IMR-90 (cell line): ENCODE measurements around the gene RPL36. TPM values are rescaled to one million over a fixed set of nuclear protein-coding genes. Genes with fewer than 3 reads are reported as not detected.
A peak's percentile ranks its signal among the peaks of the same experiment; 100 is the strongest.

Experiments used
- ATAC-seq: fragments of 200-7000 bp; cut with Tn5 transposase; 2 replicates; pipeline ENCODE4 v1.9.1; 2020; ENCODE audit warnings: low read depth, mild to moderate bottlenecking, moderate library complexity
- BruUV-seq: library from RNA; stranded (reverse); fragments of 400-500 nt; replicated peaks from 2 replicates; lab custom pipeline; 2021; lab: Mats Ljungman, UMichigan
- CTCF ChIA-PET: fragments of 300-600 bp; formaldehyde crosslinking; extraction: SDS; loops from one replicate; lab custom pipeline; 2021; ENCODE audit warnings: antibody characterized with exemption; lab: Yijun Ruan, JAX
- POLR2A ChIA-PET: fragments of 300-600 bp; sonication (Branson Sonifier 250); formaldehyde crosslinking; loops from one replicate; lab custom pipeline; 2022; ENCODE audit warnings: antibody characterized with exemption; ENCODE audit not compliant: unreplicated experiment; lab: Charles Lee
- DNase-seq: peaks from one replicate; pipeline ENCODE4 v3.0.0; 2013
- H2AFZ ChIP-seq: replicated peaks from 2 replicates; pipeline ENCODE3; 2013; ENCODE audit warnings: low read length, mild to moderate bottlenecking; ENCODE audit not compliant: poor library complexity
- H2AK5ac ChIP-seq: 2 replicates; pipeline ENCODE4 v1.6.1; 2013; ENCODE audit warnings: low read depth, low read length, inconsistent platforms
- H2AK9ac ChIP-seq: replicated peaks from 2 replicates; pipeline ENCODE3; 2013; ENCODE audit warnings: mild to moderate bottlenecking, low read depth, low read length, moderate library complexity; ENCODE audit not compliant: poor library complexity
- H2BK120ac ChIP-seq: 2 replicates; pipeline ENCODE4 v1.6.1; 2013; ENCODE audit warnings: low read depth, low read length, inconsistent platforms
- H2BK15ac ChIP-seq: 3 replicates; pipeline ENCODE4 v1.6.1; 2013; ENCODE audit warnings: low read depth, low read length, inconsistent platforms
- H2BK20ac ChIP-seq: 2 replicates; pipeline ENCODE4 v1.6.1; 2013; ENCODE audit warnings: low read depth, mild to moderate bottlenecking, inconsistent platforms, low read length, moderate library complexity
- H2BK5ac ChIP-seq: 2 replicates; pipeline ENCODE4 v1.6.1; 2013; ENCODE audit warnings: mild to moderate bottlenecking, low read depth, low read length, inconsistent platforms; ENCODE audit not compliant: poor library complexity, severe bottlenecking
- H3K14ac ChIP-seq: replicated peaks from 2 replicates; pipeline ENCODE4 v1.6.1; 2013; ENCODE audit warnings: low read depth, low read length, inconsistent platforms
- H3K18ac ChIP-seq: 2 replicates; pipeline ENCODE4 v1.6.1; 2013; ENCODE audit warnings: low read depth, low read length, control low read depth
- H3K23ac ChIP-seq: 2 replicates; pipeline ENCODE4 v1.6.1; 2013; ENCODE audit warnings: low read depth, low read length, inconsistent platforms
- H3K27ac ChIP-seq: 2 replicates; pipeline ENCODE4 v1.5.1; 2013; ENCODE audit warnings: mild to moderate bottlenecking, control low read depth, low read length; ENCODE audit not compliant: insufficient read depth
- H3K27me3 ChIP-seq: 2 replicates; pipeline ENCODE4 v1.6.1; 2013; ENCODE audit warnings: low read length; ENCODE audit not compliant: control insufficient read depth, insufficient read depth
- H3K36me3 ChIP-seq: 2 replicates; pipeline ENCODE4 v1.6.1; 2013; ENCODE audit warnings: low read length, mixed read lengths; ENCODE audit not compliant: control insufficient read depth, insufficient read depth
- H3K4ac ChIP-seq: 2 replicates; pipeline ENCODE4 v1.6.1; 2013; ENCODE audit warnings: low read depth, low read length, inconsistent platforms
- H3K4me1 ChIP-seq: 2 replicates; pipeline ENCODE4 v1.6.1; 2013; ENCODE audit warnings: low read length, mixed read lengths; ENCODE audit not compliant: control insufficient read depth, insufficient read depth
- H3K4me2 ChIP-seq: 2 replicates; pipeline ENCODE4 v1.6.1; 2013; ENCODE audit warnings: low read depth, mild to moderate bottlenecking, control low read depth, low read length, moderate library complexity
- H3K4me3 ChIP-seq: 2 replicates; pipeline ENCODE4 v1.5.1; 2013; ENCODE audit warnings: low read depth, mild to moderate bottlenecking, control low read depth, low read length, moderate library complexity; ENCODE audit not compliant: insufficient read depth
- H3K56ac ChIP-seq: 2 replicates; pipeline ENCODE4 v1.6.1; 2013; ENCODE audit warnings: low read length, inconsistent platforms; ENCODE audit not compliant: insufficient read depth; ENCODE audit errors: extremely low read depth
- H3K79me1 ChIP-seq, 2 experiments: 2 replicates each; pipeline ENCODE4 v1.6.1; 2013; ENCODE audit warnings: low read length in 2 of 2, inconsistent platforms in 1 of 2, low read depth in 1 of 2
- H3K9ac ChIP-seq: 2 replicates; pipeline ENCODE4 v1.6.1; 2013; ENCODE audit warnings: low read depth, low read length, control low read depth
- H3K9me1 ChIP-seq: 2 replicates; pipeline ENCODE4 v1.6.1; 2013; ENCODE audit warnings: low read length, inconsistent platforms; ENCODE audit not compliant: insufficient read depth
- H3K9me3 ChIP-seq: 2 replicates; pipeline ENCODE4 v1.6.1; 2013; ENCODE audit warnings: low read length; ENCODE audit not compliant: control insufficient read depth, insufficient read depth
- H4K20me1 ChIP-seq: 2 replicates; pipeline ENCODE4 v1.6.1; 2013; ENCODE audit warnings: low read length, inconsistent platforms; ENCODE audit not compliant: insufficient read depth
- H4K5ac ChIP-seq: 2 replicates; pipeline ENCODE4 v1.6.1; 2013; ENCODE audit warnings: mild to moderate bottlenecking, low read depth, low read length, control low read depth
- H4K8ac ChIP-seq, 2 experiments: 2 replicates each; pipeline ENCODE4 v1.6.1; 2013; ENCODE audit warnings: low read depth in 2 of 2, low read length in 2 of 2, control low read depth in 1 of 2, inconsistent platforms in 1 of 2
- H4K91ac ChIP-seq: 2 replicates; pipeline ENCODE4 v1.6.1; 2013; ENCODE audit warnings: low read depth, low read length, inconsistent platforms; ENCODE audit not compliant: insufficient read depth
- BHLHE40 ChIP-seq: fragments of 150-350 bp; IDR thresholded peaks from 2 replicates; pipeline ENCODE4 v1.6.1; 2016; ENCODE audit warnings: mild to moderate bottlenecking, low read depth, low read length
- CEBPB ChIP-seq: IDR thresholded peaks from 2 replicates; pipeline ENCODE4 v1.6.1; 2012; ENCODE audit warnings: low read depth, low read length, improper control_type of control experiment
- CHD1 ChIP-seq: IDR thresholded peaks from 2 replicates; pipeline ENCODE4 v1.6.1; 2012; ENCODE audit warnings: low read depth, low read length, improper control_type of control experiment
- FOS ChIP-seq: fragments of 150-350 bp; IDR thresholded peaks from 2 replicates; pipeline ENCODE4 v1.6.1; 2016; ENCODE audit warnings: low read depth, low read length
- MAFK ChIP-seq: IDR thresholded peaks from 2 replicates; pipeline ENCODE4 v1.6.1; 2012; ENCODE audit warnings: low read depth, low read length, improper control_type of control experiment
- MAZ ChIP-seq: IDR thresholded peaks from 2 replicates; pipeline ENCODE4 v1.6.1; 2012; ENCODE audit warnings: low read depth, mild to moderate bottlenecking, low read length, improper control_type of control experiment, moderate library complexity, borderline replicate concordance
- MXI1 ChIP-seq: IDR thresholded peaks from 2 replicates; pipeline ENCODE4 v1.6.1; 2012; ENCODE audit warnings: low read depth, mild to moderate bottlenecking, low read length, moderate library complexity, borderline replicate concordance
- NFE2L2 ChIP-seq: fragments of 150-350 bp; IDR thresholded peaks from 2 replicates; pipeline ENCODE4 v1.6.1; 2016; ENCODE audit warnings: low read depth, mild to moderate bottlenecking, low read length
- POLR2A ChIP-seq: IDR thresholded peaks from 2 replicates; pipeline ENCODE4 v1.6.1; 2012; ENCODE audit warnings: mild to moderate bottlenecking, low read depth, low read length
- RAD21 ChIP-seq: IDR thresholded peaks from 2 replicates; pipeline ENCODE4 v1.6.1; 2012; ENCODE audit warnings: low read length, improper control_type of control experiment
- RCOR1 ChIP-seq: IDR thresholded peaks from 2 replicates; pipeline ENCODE4 v1.6.1; 2012; ENCODE audit warnings: mild to moderate bottlenecking, low read length, improper control_type of control experiment; ENCODE audit not compliant: insufficient replicate concordance
- RFX5 ChIP-seq: IDR thresholded peaks from 2 replicates; pipeline ENCODE4 v1.8.0; 2012; ENCODE audit warnings: low read depth, mild to moderate bottlenecking, low read length, moderate library complexity
- SMC3 ChIP-seq: fragments of 150-350 bp; IDR thresholded peaks from 2 replicates; pipeline ENCODE4 v1.6.1; 2016; ENCODE audit warnings: low read depth, mild to moderate bottlenecking, antibody characterized with exemption, low read length, moderate library complexity
- WGBS, 2 experiments: methylation state at CpG; one replicate each; pipeline versions ENCODE4 v1.1.5 to v1.1.7; 2013; ENCODE audit warnings: missing lambda C conversion rate in 2 of 2; ENCODE audit not compliant: insufficient read length in 1 of 2; ENCODE audit errors: extremely low coverage in 2 of 2; 5-methylcytosine and 5-hydroxymethylcytosine counted together
- dilution Hi-C: fragments of 300-500 bp; cut with HindIII; formaldehyde crosslinking; loops from one replicate; pipeline ENCODE4 v1.14.3; 2018; ENCODE audit warnings: low sequenced_read_pairs; ENCODE audit not compliant: unreplicated experiment
- in situ Hi-C: fragments of 300-500 bp; cut with MboI; formaldehyde crosslinking; loops from 3 replicates; pipeline ENCODE4 v1.14.3; 2019; ENCODE audit warnings: low sequenced_read_pairs, inconsistent platforms, mixed read lengths
- intact Hi-C: fragments of 100-400 bp; cut with micrococcal nuclease; formaldehyde crosslinking; loops from 2 replicates; pipeline ENCODE4 v1.10.0; 2022
- polyA plus RNA-seq, 3 experiments: library from polyadenylated mRNA; depleted of rRNA; stranded (reverse); fragments of >200 nt; gene quantifications; 2 replicates each; pipeline ENCODE4 v1.2.3, GENCODE V29; 2012; ENCODE audit warnings: low replicate concordance in 1 of 3
- total RNA-seq: library from RNA; depleted of rRNA; stranded (reverse); fragments of >200 nt; gene quantifications from 2 replicates; pipeline ENCODE4 v1.2.3, GENCODE V29; 2012
- TF ChIP-seq, protein P1 (sequence below): fragments of 150-350 bp; IDR thresholded peaks from 2 replicates; pipeline ENCODE4 v1.6.1; 2017; ENCODE audit warnings: mild to moderate bottlenecking, antibody characterized with exemption, low read length, low read depth
- TF ChIP-seq, protein P2 (sequence below): fragments of 150-350 bp; IDR thresholded peaks from 2 replicates; pipeline ENCODE4 v1.6.1; 2016; ENCODE audit warnings: low read depth, mild to moderate bottlenecking, low read length, moderate library complexity, borderline replicate concordance

Gene RPL36
- total and polyA plus RNA-seq, 2 of the 4 experiments (the other 2 are of a cell fraction) = 232 to 757 TPM

- dilution Hi-C loops = no loop called here
- peak within 1 kb of the TSS; percentile 81 for H3K27ac ChIP-seq
- TF ChIP-seq BHLHE40 = peak; percentile 99
- no peak for TF ChIP-seq MAFK
- peak; percentile 32; the same call in 1 of the 2 replicates for TF ChIP-seq FOS
- no peak for TF ChIP-seq NFE2L2
- peak; percentile 45; the same call in 1 of the 2 replicates for TF ChIP-seq MAZ
- TF ChIP-seq RCOR1 = no peak
- TF ChIP-seq MXI1 = peak; percentile 98
- TF ChIP-seq, protein P1, sequence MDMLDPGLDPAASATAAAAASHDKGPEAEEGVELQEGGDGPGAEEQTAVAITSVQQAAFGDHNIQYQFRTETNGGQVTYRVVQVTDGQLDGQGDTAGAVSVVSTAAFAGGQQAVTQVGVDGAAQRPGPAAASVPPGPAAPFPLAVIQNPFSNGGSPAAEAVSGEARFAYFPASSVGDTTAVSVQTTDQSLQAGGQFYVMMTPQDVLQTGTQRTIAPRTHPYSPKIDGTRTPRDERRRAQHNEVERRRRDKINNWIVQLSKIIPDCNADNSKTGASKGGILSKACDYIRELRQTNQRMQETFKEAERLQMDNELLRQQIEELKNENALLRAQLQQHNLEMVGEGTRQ = peak; percentile 98
- 0 out of 2 replicates have a peak, but pooled peaks have one; percentile 22 for TF ChIP-seq CEBPB
- TF ChIP-seq, protein P2, sequence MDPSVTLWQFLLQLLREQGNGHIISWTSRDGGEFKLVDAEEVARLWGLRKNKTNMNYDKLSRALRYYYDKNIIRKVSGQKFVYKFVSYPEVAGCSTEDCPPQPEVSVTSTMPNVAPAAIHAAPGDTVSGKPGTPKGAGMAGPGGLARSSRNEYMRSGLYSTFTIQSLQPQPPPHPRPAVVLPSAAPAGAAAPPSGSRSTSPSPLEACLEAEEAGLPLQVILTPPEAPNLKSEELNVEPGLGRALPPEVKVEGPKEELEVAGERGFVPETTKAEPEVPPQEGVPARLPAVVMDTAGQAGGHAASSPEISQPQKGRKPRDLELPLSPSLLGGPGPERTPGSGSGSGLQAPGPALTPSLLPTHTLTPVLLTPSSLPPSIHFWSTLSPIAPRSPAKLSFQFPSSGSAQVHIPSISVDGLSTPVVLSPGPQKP = 0 out of 2 replicates have a peak, but pooled peaks have one; percentile 14
- TF ChIP-seq SMC3 = peak; percentile 47
- TF ChIP-seq POLR2A = peak; percentile 96
- TF ChIP-seq CHD1 = peak; percentile 63; the same call in 1 of the 2 replicates
- no peak for TF ChIP-seq RFX5
- TF ChIP-seq RAD21 = peak; percentile 46
Observed at GRCh38 chr19:5719961-5720790, 30.1 kb downstream of the RPL36 start, which contains the start of the genes CATSPERD and LONP1. Gene CATSPERD, plus strand, starts transcription at chr19:5720637. Its CDS starts 101 bp downstream, at chr19:5720738. Gene LONP1, minus strand, starts transcription at chr19:5720146. Its CDS starts 14 bp downstream, at chr19:5720132.

More at GRCh38 chr19:5719961-5720790, 30.1 kb downstream of the RPL36 start, which contains the start of the genes CATSPERD and LONP1:
- H3K18ac ChIP-seq = peak within 1 kb of the TSS; percentile 40
- H4K91ac ChIP-seq = peak within 1 kb of the TSS; percentile 98
- peak within 1 kb of the TSS; percentile 94 for H2AK9ac ChIP-seq
- ChIA-PET CTCF (interaction anchor here (0.6 to 0.9 kb wide), 3 partner anchors 8 to 1780 kb away, joined by 3 to 7 read pairs (median 3); no protein-coding TSS in a partner anchor), POLR2A (interaction anchor here (1.0 kb wide), 1 partner anchor 34 kb away, joined by 5 read pairs; no protein-coding TSS in a partner anchor)
- H3K27me3 ChIP-seq = no peaks in the 10 kb centered on the region
- H4K20me1 ChIP-seq = peaks cover 30% of the 10 kb centered on the region
- intact Hi-C loops = no loop called here
- H3K14ac ChIP-seq = peak within 1 kb of the TSS; percentile 93
- H3K4me1 ChIP-seq = peaks cover 4% of the 10 kb centered on the region
- peak within 1 kb of the TSS; percentile 100 for H2AFZ ChIP-seq
- peak within 1 kb of the TSS; percentile 69 for H4K5ac ChIP-seq
- peak within 1 kb of the TSS; percentile 78 for H2AK5ac ChIP-seq
- in situ Hi-C loops = no loop called here
- BruUV-seq = no TSS peak
- peak within 1 kb of the TSS; percentile 49 for H3K4me3 ChIP-seq
- peak within 1 kb of the TSS; percentile 86; the same call in 1 of the 3 replicates for H2BK15ac ChIP-seq
- peak within 1 kb of the TSS; percentile 82 for H2BK5ac ChIP-seq
- 0% methylated on average over 54 of the region's 90 CpGs; no CpG with 5 or more reads in 1 of the 2 experiments for WGBS, 2 experiments
- H3K36me3 ChIP-seq = peaks cover 6% of the 10 kb centered on the region
- H2BK120ac ChIP-seq = peak within 1 kb of the TSS; percentile 71
- H3K9ac ChIP-seq = peak within 1 kb of the TSS; percentile 89
- peaks cover 0 to 21% of the 10 kb centered on the region in 2 experiments; a peak in 2 of 4 replicates for H3K79me1 ChIP-seq
- DNase-seq = peak; percentile 99
- H3K23ac ChIP-seq = peak within 1 kb of the TSS; percentile 89
- peak; percentile 91 for ATAC-seq
- H2BK20ac ChIP-seq = peak within 1 kb of the TSS; percentile 64
- H3K9me1 ChIP-seq = peaks cover 9% of the 10 kb centered on the region
- H3K56ac ChIP-seq = peak within 1 kb of the TSS; percentile 87
- no peaks in the 10 kb centered on the region for H3K9me3 ChIP-seq
- peak within 1 kb of the TSS; percentile 93 for H3K4ac ChIP-seq
- H4K8ac ChIP-seq = peak within 1 kb of the TSS; percentile 71 to 98
- peak within 1 kb of the TSS; percentile 94 for H3K4me2 ChIP-seq
